GM23338 (cell line): ENCODE data around the gene C3orf22. TPM values are rescaled to one million over a fixed set of nuclear protein-coding genes. Genes with fewer than 3 reads are reported as not detected.
"Not testable (repeated sequence)": the region's sequence is repeated elsewhere in the genome, so short reads cannot be mapped to it uniquely, and the experiment has no call there.

Source experiments
- ATAC-seq: fragments of 200-7000 bp; cut with Tn5 transposase; 3 replicates; pipeline ENCODE4 v1.9.1; 2020
- DNase-seq: peaks from one replicate; pipeline ENCODE4 v3.0.0-alpha.2; 2015; ENCODE audit warnings: low spot score
- H2AFZ ChIP-seq: fragments of 200-600 bp; sonication (generic); 2 replicates; pipeline ENCODE4 v1.8.0; 2016; ENCODE audit warnings: antibody characterized with exemption, mild to moderate bottlenecking, moderate library complexity
- H3F3A ChIP-seq: fragments of 200-600 bp; sonication (generic); replicated peaks from 2 replicates; pipeline ENCODE4 v1.8.0; 2017; ENCODE audit warnings: antibody characterized with exemption, mixed run types, low read depth
- H3K27ac ChIP-seq: fragments of 200-600 bp; sonication (generic); 2 replicates; pipeline ENCODE4 v1.6.1; 2016; ENCODE audit warnings: low read depth
- H3K27me3 ChIP-seq: fragments of 200-600 bp; sonication (generic); 2 replicates; pipeline ENCODE4 v1.8.0; 2016; ENCODE audit warnings: mild to moderate bottlenecking, mixed run types, moderate library complexity; ENCODE audit not compliant: insufficient read depth
- H3K36me3 ChIP-seq: fragments of 200-600 bp; sonication (generic); 2 replicates; pipeline ENCODE4 v1.8.0; 2016; ENCODE audit warnings: mild to moderate bottlenecking; ENCODE audit not compliant: insufficient read depth
- H3K4me1 ChIP-seq: fragments of 200-600 bp; sonication (generic); 2 replicates; pipeline ENCODE4 v1.8.0; 2016; ENCODE audit warnings: mild to moderate bottlenecking, moderate library complexity; ENCODE audit not compliant: insufficient read depth
- H3K4me2 ChIP-seq: fragments of 200-600 bp; sonication (generic); 2 replicates; pipeline ENCODE4 v1.7.1; 2017; ENCODE audit warnings: mixed run types
- H3K4me3 ChIP-seq: fragments of 200-600 bp; sonication (generic); 2 replicates; pipeline ENCODE4 v1.6.1; 2016; ENCODE audit warnings: mixed run types
- H3K79me2 ChIP-seq: fragments of 200-600 bp; sonication (generic); replicated peaks from 2 replicates; pipeline ENCODE4 v1.8.0; 2017; ENCODE audit warnings: mild to moderate bottlenecking; ENCODE audit not compliant: insufficient read depth
- H3K9me2 ChIP-seq: fragments of 200-600 bp; sonication (generic); 2 replicates; pipeline ENCODE4 v1.8.0; 2017; ENCODE audit not compliant: insufficient read depth
- H4K20me1 ChIP-seq: fragments of 200-600 bp; sonication (generic); replicated peaks from 2 replicates; pipeline ENCODE4 v1.8.0; 2017; ENCODE audit warnings: mild to moderate bottlenecking; ENCODE audit not compliant: insufficient read depth
- H3K27ac Mint-ChIP-seq: 2 replicates; pipeline ENCODE4 v1.8.0; 2020; ENCODE audit warnings: inconsistent platforms, mild to moderate bottlenecking, moderate library complexity, mixed read lengths
- H3K27me3 Mint-ChIP-seq: 3 replicates; pipeline ENCODE4 v1.8.0; 2022; ENCODE audit warnings: low read depth, mild to moderate bottlenecking, moderate library complexity, mixed read lengths, inconsistent platforms; ENCODE audit not compliant: insufficient read depth, poor library complexity
- H3K36me3 Mint-ChIP-seq: 3 replicates; pipeline ENCODE4 v1.8.0; 2021; ENCODE audit warnings: low read depth, mild to moderate bottlenecking, inconsistent platforms, moderate library complexity, mixed read lengths
- H3K4me1 Mint-ChIP-seq: 3 replicates; pipeline ENCODE4 v1.8.0; 2020; ENCODE audit warnings: mild to moderate bottlenecking, inconsistent platforms, mixed read lengths
- H3K4me3 Mint-ChIP-seq: 3 replicates; pipeline ENCODE4 v1.8.0; 2021; ENCODE audit warnings: moderate library complexity, mild to moderate bottlenecking, inconsistent platforms, mixed read lengths
- H3K9me3 Mint-ChIP-seq: 3 replicates; pipeline ENCODE4 v1.8.0; 2020; ENCODE audit warnings: moderate library complexity, mild to moderate bottlenecking, inconsistent platforms, mixed read lengths
- JUNB ChIP-seq: IDR thresholded peaks from one replicate; pipeline ENCODE4 v1.6.1; 2016; ENCODE audit warnings: antibody characterized with exemption; ENCODE audit not compliant: unreplicated experiment
- NANOG ChIP-seq: IDR thresholded peaks from 2 replicates; pipeline ENCODE4 v1.6.1; 2016; ENCODE audit warnings: antibody characterized with exemption, borderline replicate concordance
- ZNF114 ChIP-seq: fragments of 250-450 bp; sonication (Bioruptor Pico); IDR thresholded peaks from 2 replicates; pipeline ENCODE4 v1.5.0; 2020; ENCODE audit warnings: mild to moderate bottlenecking, moderate library complexity
- ZNF331 ChIP-seq: fragments of 250-450 bp; sonication (Bioruptor Pico); IDR thresholded peaks from 2 replicates; pipeline ENCODE4 v1.5.0; 2020; ENCODE audit warnings: low read depth, mild to moderate bottlenecking, moderate library complexity
- polyA plus RNA-seq: library from polyadenylated mRNA; unstranded; fragments of >200 nt; fragmentation: Nextera tagmentation; extraction: Ambion mirVana; gene quantifications from 2 replicates; pipeline ENCODE4 v1.2.1, GENCODE V29; 2016
- total RNA-seq: library from RNA; depleted of rRNA; stranded (reverse); fragments of >200 nt; shearing (Covaris generic); gene quantifications from 2 replicates; pipeline ENCODE4 v1.2.3, GENCODE V29; 2014
- TF ChIP-seq, protein P1 (sequence below): fragments of 250-450 bp; sonication (Bioruptor Pico); IDR thresholded peaks from 2 replicates; pipeline ENCODE4 v1.5.0; 2020; ENCODE audit warnings: mild to moderate bottlenecking, moderate library complexity
- TF ChIP-seq, protein P2 (sequence below): IDR thresholded peaks from 2 replicates; pipeline ENCODE4 v1.6.1; 2016; ENCODE audit warnings: antibody characterized with exemption
- TF ChIP-seq, protein P3 (sequence below): IDR thresholded peaks from one replicate; pipeline ENCODE4 v1.6.1; 2018; ENCODE audit warnings: antibody characterized with exemption; ENCODE audit not compliant: unreplicated experiment

Gene C3orf22
- total and polyA plus RNA-seq, 2 experiments from 2014 or later = not detected

DNA sequence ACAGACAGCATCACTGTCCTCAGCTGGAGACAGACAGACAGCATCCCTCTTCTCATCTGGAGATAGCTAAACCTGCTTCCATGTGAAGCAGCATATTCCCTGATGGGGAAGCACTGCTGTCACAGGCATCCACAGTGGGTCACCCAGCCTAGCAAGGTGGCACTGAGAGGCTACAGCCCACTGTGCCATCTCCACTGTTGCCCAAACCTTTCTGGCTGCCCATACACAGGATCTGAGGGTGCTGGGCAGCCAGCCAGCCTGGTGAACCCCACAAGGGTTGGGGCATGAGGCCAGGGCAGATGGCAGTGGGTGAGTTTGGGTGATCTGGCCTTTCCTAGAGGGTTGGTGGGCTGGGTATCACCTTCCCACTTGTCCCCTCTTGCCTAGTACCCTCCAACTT lies 23.1 kb downstream of the C3orf22 start (continued):
- TF ChIP-seq, protein P1, sequence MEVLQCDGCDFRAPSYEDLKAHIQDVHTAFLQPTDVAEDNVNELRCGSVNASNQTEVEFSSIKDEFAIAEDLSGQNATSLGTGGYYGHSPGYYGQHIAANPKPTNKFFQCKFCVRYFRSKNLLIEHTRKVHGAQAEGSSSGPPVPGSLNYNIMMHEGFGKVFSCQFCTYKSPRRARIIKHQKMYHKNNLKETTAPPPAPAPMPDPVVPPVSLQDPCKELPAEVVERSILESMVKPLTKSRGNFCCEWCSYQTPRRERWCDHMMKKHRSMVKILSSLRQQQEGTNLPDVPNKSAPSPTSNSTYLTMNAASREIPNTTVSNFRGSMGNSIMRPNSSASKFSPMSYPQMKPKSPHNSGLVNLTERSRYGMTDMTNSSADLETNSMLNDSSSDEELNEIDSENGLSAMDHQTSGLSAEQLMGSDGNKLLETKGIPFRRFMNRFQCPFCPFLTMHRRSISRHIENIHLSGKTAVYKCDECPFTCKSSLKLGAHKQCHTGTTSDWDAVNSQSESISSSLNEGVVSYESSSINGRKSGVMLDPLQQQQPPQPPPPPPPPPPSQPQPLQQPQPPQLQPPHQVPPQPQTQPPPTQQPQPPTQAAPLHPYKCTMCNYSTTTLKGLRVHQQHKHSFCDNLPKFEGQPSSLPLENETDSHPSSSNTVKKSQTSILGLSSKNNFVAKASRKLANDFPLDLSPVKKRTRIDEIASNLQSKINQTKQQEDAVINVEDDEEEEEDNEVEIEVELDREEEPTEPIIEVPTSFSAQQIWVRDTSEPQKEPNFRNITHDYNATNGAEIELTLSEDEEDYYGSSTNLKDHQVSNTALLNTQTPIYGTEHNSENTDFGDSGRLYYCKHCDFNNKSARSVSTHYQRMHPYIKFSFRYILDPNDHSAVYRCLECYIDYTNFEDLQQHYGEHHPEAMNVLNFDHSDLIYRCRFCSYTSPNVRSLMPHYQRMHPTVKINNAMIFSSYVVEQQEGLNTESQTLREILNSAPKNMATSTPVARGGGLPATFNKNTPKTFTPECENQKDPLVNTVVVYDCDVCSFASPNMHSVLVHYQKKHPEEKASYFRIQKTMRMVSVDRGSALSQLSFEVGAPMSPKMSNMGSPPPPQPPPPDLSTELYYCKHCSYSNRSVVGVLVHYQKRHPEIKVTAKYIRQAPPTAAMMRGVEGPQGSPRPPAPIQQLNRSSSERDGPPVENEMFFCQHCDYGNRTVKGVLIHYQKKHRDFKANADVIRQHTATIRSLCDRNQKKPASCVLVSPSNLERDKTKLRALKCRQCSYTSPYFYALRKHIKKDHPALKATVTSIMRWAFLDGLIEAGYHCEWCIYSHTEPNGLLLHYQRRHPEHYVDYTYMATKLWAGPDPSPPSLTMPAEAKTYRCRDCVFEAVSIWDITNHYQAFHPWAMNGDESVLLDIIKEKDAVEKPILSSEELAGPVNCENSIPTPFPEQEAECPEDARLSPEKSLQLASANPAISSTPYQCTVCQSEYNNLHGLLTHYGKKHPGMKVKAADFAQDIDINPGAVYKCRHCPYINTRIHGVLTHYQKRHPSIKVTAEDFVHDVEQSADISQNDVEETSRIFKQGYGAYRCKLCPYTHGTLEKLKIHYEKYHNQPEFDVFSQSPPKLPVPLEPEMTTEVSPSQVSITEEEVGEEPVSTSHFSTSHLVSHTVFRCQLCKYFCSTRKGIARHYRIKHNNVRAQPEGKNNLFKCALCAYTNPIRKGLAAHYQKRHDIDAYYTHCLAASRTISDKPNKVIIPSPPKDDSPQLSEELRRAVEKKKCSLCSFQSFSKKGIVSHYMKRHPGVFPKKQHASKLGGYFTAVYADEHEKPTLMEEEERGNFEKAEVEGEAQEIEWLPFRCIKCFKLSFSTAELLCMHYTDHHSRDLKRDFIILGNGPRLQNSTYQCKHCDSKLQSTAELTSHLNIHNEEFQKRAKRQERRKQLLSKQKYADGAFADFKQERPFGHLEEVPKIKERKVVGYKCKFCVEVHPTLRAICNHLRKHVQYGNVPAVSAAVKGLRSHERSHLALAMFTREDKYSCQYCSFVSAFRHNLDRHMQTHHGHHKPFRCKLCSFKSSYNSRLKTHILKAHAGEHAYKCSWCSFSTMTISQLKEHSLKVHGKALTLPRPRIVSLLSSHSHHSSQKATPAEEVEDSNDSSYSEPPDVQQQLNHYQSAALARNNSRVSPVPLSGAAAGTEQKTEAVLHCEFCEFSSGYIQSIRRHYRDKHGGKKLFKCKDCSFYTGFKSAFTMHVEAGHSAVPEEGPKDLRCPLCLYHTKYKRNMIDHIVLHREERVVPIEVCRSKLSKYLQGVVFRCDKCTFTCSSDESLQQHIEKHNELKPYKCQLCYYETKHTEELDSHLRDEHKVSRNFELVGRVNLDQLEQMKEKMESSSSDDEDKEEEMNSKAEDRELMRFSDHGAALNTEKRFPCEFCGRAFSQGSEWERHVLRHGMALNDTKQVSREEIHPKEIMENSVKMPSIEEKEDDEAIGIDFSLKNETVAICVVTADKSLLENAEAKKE (CRISPR knock-in tag) = no peak
- TF ChIP-seq JUNB = no peak
- TF ChIP-seq, protein P2, sequence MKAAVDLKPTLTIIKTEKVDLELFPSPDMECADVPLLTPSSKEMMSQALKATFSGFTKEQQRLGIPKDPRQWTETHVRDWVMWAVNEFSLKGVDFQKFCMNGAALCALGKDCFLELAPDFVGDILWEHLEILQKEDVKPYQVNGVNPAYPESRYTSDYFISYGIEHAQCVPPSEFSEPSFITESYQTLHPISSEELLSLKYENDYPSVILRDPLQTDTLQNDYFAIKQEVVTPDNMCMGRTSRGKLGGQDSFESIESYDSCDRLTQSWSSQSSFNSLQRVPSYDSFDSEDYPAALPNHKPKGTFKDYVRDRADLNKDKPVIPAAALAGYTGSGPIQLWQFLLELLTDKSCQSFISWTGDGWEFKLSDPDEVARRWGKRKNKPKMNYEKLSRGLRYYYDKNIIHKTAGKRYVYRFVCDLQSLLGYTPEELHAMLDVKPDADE = no peak
- TF ChIP-seq, protein P3, sequence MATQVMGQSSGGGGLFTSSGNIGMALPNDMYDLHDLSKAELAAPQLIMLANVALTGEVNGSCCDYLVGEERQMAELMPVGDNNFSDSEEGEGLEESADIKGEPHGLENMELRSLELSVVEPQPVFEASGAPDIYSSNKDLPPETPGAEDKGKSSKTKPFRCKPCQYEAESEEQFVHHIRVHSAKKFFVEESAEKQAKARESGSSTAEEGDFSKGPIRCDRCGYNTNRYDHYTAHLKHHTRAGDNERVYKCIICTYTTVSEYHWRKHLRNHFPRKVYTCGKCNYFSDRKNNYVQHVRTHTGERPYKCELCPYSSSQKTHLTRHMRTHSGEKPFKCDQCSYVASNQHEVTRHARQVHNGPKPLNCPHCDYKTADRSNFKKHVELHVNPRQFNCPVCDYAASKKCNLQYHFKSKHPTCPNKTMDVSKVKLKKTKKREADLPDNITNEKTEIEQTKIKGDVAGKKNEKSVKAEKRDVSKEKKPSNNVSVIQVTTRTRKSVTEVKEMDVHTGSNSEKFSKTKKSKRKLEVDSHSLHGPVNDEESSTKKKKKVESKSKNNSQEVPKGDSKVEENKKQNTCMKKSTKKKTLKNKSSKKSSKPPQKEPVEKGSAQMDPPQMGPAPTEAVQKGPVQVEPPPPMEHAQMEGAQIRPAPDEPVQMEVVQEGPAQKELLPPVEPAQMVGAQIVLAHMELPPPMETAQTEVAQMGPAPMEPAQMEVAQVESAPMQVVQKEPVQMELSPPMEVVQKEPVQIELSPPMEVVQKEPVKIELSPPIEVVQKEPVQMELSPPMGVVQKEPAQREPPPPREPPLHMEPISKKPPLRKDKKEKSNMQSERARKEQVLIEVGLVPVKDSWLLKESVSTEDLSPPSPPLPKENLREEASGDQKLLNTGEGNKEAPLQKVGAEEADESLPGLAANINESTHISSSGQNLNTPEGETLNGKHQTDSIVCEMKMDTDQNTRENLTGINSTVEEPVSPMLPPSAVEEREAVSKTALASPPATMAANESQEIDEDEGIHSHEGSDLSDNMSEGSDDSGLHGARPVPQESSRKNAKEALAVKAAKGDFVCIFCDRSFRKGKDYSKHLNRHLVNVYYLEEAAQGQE = no peak
- TF ChIP-seq NANOG = no peak
- no peak for TF ChIP-seq ZNF331 (CRISPR knock-in tag)
- no peak for TF ChIP-seq ZNF114 (CRISPR knock-in tag)

DNA sequence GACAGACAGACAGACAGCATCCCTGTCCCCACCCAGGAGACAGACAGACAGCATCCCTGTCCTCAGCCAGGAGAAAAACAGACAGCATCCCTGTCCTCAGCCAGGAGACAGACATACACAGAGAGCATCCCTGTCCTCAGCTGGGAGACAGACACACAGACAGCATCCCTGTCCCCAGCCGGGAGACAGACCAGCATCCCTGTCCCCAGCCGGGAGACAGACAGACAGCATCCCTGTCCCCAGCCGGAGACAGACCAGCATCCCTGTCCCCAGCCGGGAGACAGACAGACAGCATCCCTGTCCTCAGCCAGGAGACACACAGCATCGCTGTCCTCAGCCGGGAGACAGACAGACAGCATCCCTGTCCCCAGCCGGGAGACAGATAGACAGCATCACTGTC lies 24.0 kb downstream of the C3orf22 start:
- H3K9me2 ChIP-seq, H3K4me3 Mint-ChIP-seq, H3K36me3 ChIP-seq, H3K27me3 ChIP-seq, H3K9me3 Mint-ChIP-seq, H4K20me1 ChIP-seq, H3K4me3 ChIP-seq, H2AFZ ChIP-seq, H3K27ac Mint-ChIP-seq, H3K27me3 Mint-ChIP-seq, H3F3A ChIP-seq, ATAC-seq, H3K4me1 ChIP-seq, DNase-seq, H3K36me3 Mint-ChIP-seq, H3K27ac ChIP-seq, H3K79me2 ChIP-seq, H3K4me2 ChIP-seq, H3K4me1 Mint-ChIP-seq: not testable (repeated sequence)
